HepG2 (cell line): ENCODE measurements around the gene ITGA7. TPM values are rescaled to one million over a fixed set of nuclear protein-coding genes. Genes with fewer than 3 reads are reported as not detected.

Experiments
- ATAC-seq: fragments of 200-7000 bp; cut with Tn5 transposase; 3 replicates; pipeline ENCODE4 v1.9.1; 2020; ENCODE audit warnings: mild to moderate bottlenecking, moderate library complexity
- BruUV-seq: library from RNA; stranded (reverse); fragments of 400-500 nt; replicated peaks from 2 replicates; lab custom pipeline; 2021; lab: Mats Ljungman, UMichigan
- CTCF ChIA-PET: fragments of 300-600 bp; formaldehyde crosslinking; extraction: SDS; loops from one replicate; lab custom pipeline; 2021; ENCODE audit warnings: low total read pairs, inconsistent platforms, low intra/inter-chr PET ratio; lab: Yijun Ruan, JAX
- POLR2A ChIA-PET: fragments of 350-600 bp; sonication (Branson Sonifier 250); formaldehyde crosslinking; loops from one replicate; lab custom pipeline; 2020; ENCODE audit warnings: antibody characterized with exemption, inconsistent platforms; lab: Yijun Ruan, JAX
- DNase-seq: peaks from one replicate; pipeline ENCODE4 v3.0.0-alpha.2; 2015; ENCODE audit warnings: low spot score
- FAIRE-seq: peaks from 3 replicates; lab custom pipeline; 2011; peaks lifted over from hg19 to GRCh38; lab: Jason Lieb, UNC
- H2AFZ ChIP-seq: one replicate; pipeline ENCODE4 v1.6.1; 2011; ENCODE audit warnings: low read length, inconsistent platforms
- H3K27ac ChIP-seq: fragments of 300-600 bp; 3 replicates; pipeline ENCODE4 v1.8.0; 2011; ENCODE audit warnings: mixed run types, mild to moderate bottlenecking, mixed read lengths, low read length, inconsistent platforms; ENCODE audit not compliant: insufficient read depth; ENCODE audit errors: extremely low read length
- H3K27me3 ChIP-seq, 2 experiments: fragments of 200-600 bp in 1 of 2; 2 replicates in 1 of 2; 3 replicates in 1 of 2; pipeline versions ENCODE4 v1.6.0 to v1.8.0; 2011; ENCODE audit warnings: low read length in 2 of 2, mild to moderate bottlenecking in 2 of 2, moderate library complexity in 2 of 2, inconsistent platforms in 1 of 2; ENCODE audit not compliant: insufficient read depth in 2 of 2, control insufficient read depth in 1 of 2
- H3K36me3 ChIP-seq, 2 experiments: fragments of 200-600 bp in 1 of 2; replicated peaks in 1 of 2; 2 replicates in 1 of 2; 3 replicates in 1 of 2; pipeline versions ENCODE4 v1.5.1 to v1.8.0; 2011; ENCODE audit warnings: low read length in 2 of 2, inconsistent platforms in 1 of 2; ENCODE audit not compliant: insufficient read depth in 2 of 2, control insufficient read depth in 1 of 2
- H3K4me1 ChIP-seq: 2 replicates; pipeline ENCODE4 v1.5.1; 2012; ENCODE audit warnings: low read length, inconsistent platforms; ENCODE audit not compliant: insufficient read depth
- H3K4me2 ChIP-seq: 2 replicates; pipeline ENCODE4 v1.6.0; 2011; ENCODE audit warnings: low read depth, low read length, inconsistent platforms
- H3K4me3 ChIP-seq, 3 experiments: fragments of 200-600 bp in 1 of 3; sonication (generic), shearing (Covaris generic) in 1 of 3; replicated peaks in 1 of 3; 2 replicates each; pipeline ENCODE4 v1.5.1; 2011 to 2016; ENCODE audit warnings: low read length in 3 of 3, inconsistent platforms in 2 of 3, low read depth in 2 of 3, mild to moderate bottlenecking in 2 of 3, control low read depth in 1 of 3, mixed read lengths in 1 of 3; ENCODE audit not compliant: insufficient read depth in 1 of 3
- H3K79me2 ChIP-seq: one replicate; pipeline ENCODE4 v1.6.1; 2011; ENCODE audit warnings: low read length, inconsistent platforms; ENCODE audit not compliant: insufficient read depth
- H3K9ac ChIP-seq: 2 replicates; pipeline ENCODE4 v1.6.0; 2011; ENCODE audit warnings: mild to moderate bottlenecking, low read depth, low read length, inconsistent platforms; ENCODE audit not compliant: insufficient read depth
- H3K9me3 ChIP-seq: 2 replicates; pipeline ENCODE4 v1.5.1; 2012; ENCODE audit warnings: mild to moderate bottlenecking, low read length
- H4K20me1 ChIP-seq: 2 replicates; pipeline ENCODE4 v1.6.0; 2011; ENCODE audit warnings: inconsistent platforms, mild to moderate bottlenecking, low read length, moderate library complexity; ENCODE audit not compliant: insufficient read depth
- BCL3 ChIP-seq: sonication (generic); formaldehyde crosslinking; IDR thresholded peaks from 2 replicates; pipeline ENCODE4 v1.5.1; 2020; ENCODE audit warnings: mild to moderate bottlenecking, missing genetic modification reagents, moderate library complexity
- CC2D1A ChIP-seq: sonication (generic); formaldehyde crosslinking; IDR thresholded peaks from 2 replicates; pipeline ENCODE4 v1.8.1; 2023; ENCODE audit warnings: mild to moderate bottlenecking, missing genetic modification reagents
- CHCHD3 ChIP-seq: sonication (generic); formaldehyde crosslinking; IDR thresholded peaks from 2 replicates; pipeline ENCODE4 v1.8.0; 2022; ENCODE audit warnings: mild to moderate bottlenecking, missing genetic modification reagents, moderate library complexity
- GPBP1L1 ChIP-seq: sonication (generic); formaldehyde crosslinking; IDR thresholded peaks from 2 replicates; pipeline ENCODE4 v1.5.0; 2020; ENCODE audit warnings: mild to moderate bottlenecking, missing genetic modification reagents
- MLX ChIP-seq: IDR thresholded peaks from 2 replicates; pipeline ENCODE4 v1.6.1; 2016
- MYNN ChIP-seq: sonication (generic); formaldehyde crosslinking; IDR thresholded peaks from 2 replicates; pipeline ENCODE4 v1.4.0; 2020; ENCODE audit warnings: mild to moderate bottlenecking, low read depth, missing genetic modification reagents
- ZGPAT ChIP-seq: IDR thresholded peaks from 2 replicates; pipeline ENCODE4 v1.6.1; 2016; ENCODE audit warnings: mild to moderate bottlenecking
- ZNF17 ChIP-seq: sonication (generic); formaldehyde crosslinking; IDR thresholded peaks from 2 replicates; pipeline ENCODE4 v1.5.0; 2020; ENCODE audit warnings: mild to moderate bottlenecking, missing genetic modification reagents
- ZNF260 ChIP-seq: sonication (generic); formaldehyde crosslinking; IDR thresholded peaks from 2 replicates; pipeline ENCODE4 v1.4.0; 2020; ENCODE audit warnings: missing genetic modification reagents, low read depth, mild to moderate bottlenecking, borderline replicate concordance
- ZNF335 ChIP-seq: sonication (generic); formaldehyde crosslinking; IDR thresholded peaks from 2 replicates; pipeline ENCODE4 v1.4.0; 2020; ENCODE audit warnings: missing genetic modification reagents
- ZNF460 ChIP-seq: sonication (generic); formaldehyde crosslinking; IDR thresholded peaks from 2 replicates; pipeline ENCODE4 v1.5.1; 2020; ENCODE audit warnings: missing genetic modification reagents, mild to moderate bottlenecking, borderline replicate concordance
- ZNF574 ChIP-seq: sonication (generic); formaldehyde crosslinking; IDR thresholded peaks from 2 replicates; pipeline ENCODE4 v1.4.0; 2020; ENCODE audit warnings: missing genetic modification reagents
- WGBS: methylation state at CpG from one replicate; pipeline ENCODE4 v1.1.6; 2017; ENCODE audit warnings: low lambda C conversion rate; 5-methylcytosine and 5-hydroxymethylcytosine counted together
- in situ Hi-C: cut with HindIII; loops from 2 replicates; pipeline ENCODE4 v1.10.0; 2017; ENCODE audit warnings: low pct_unique_long_range_greater_than_20kb; ENCODE audit not compliant: extremely low pct_ligation_motif_present
- intact Hi-C: fragments of 100-400 bp; cut with micrococcal nuclease; formaldehyde crosslinking; loops from one replicate; pipeline ENCODE4 v1.10.0; 2022; ENCODE audit not compliant: unreplicated experiment
- polyA plus RNA-seq, 8 experiments: library from polyadenylated mRNA; depleted of rRNA in 3 of 8; stranded (reverse) in 7 of 8; unstranded in 1 of 8; fragments of >200 nt; fragmentation: Illumina TruSeq in 4 of 8; extraction: Trizol in 4 of 8; gene quantifications; 2 replicates each; pipeline versions ENCODE4 v1.2.1 to v1.2.3, GENCODE V29; 2011 to 2016; ENCODE audit warnings: low read depth in 4 of 8, missing spikeins in 1 of 8, mixed read lengths in 1 of 8; ENCODE audit not compliant: insufficient read depth in 1 of 8
- total RNA-seq, 5 experiments: library from RNA; depleted of rRNA; stranded (reverse); fragments of >200 nt; fragmentation: Illumina TruSeq; extraction: Trizol; gene quantifications; 2 replicates each; pipeline ENCODE4 v1.2.3, GENCODE V29; 2016; ENCODE audit warnings: low read depth in 1 of 5

Gene ITGA7
- total and polyA plus RNA-seq, 2 of the 13 experiments (the other 11 are each of a cell fraction or from before 2014, with no cell fraction given) = 0.65 to 0.75 TPM

- no TSS peak for BruUV-seq
- Histone ChIP-seq H3K4me2 (no peak overlapping the region), H4K20me1 (no peaks in the 10 kb centered on the region), H3K79me2 (peaks cover 7% of the 10 kb centered on the region), H3K27ac (no peak overlapping the region), H3K27me3 (no peaks in the 10 kb centered on the region; a peak in 2 of 5 replicates), H3K4me1 (peaks cover 22% of the 10 kb centered on the region), H3K9ac (no peak overlapping the region), H3K4me3 (no peak overlapping the region), H3K36me3 (peaks cover 0 to 3% of the 10 kb centered on the region in 2 experiments; a peak in 1 of 5 replicates), H2AFZ (no peak overlapping the region), H3K9me3 (no peaks in the 10 kb centered on the region)
- ChIA-PET CTCF (interaction anchor here (2.2 kb wide), 1 partner anchor 41 kb away, joined by 13 read pairs; the partner anchor contains the start of gene RDH5), POLR2A (no interaction called here)
- intact Hi-C loops (loop anchor here (2.0 kb wide), 2 partner anchors 41 to 49 kb away; partner anchors contain the start of genes CD63 and RDH5), in situ Hi-C loops (no loop called here)
- DNase-seq (no peak), FAIRE-seq (no peak), ATAC-seq (no peak)
- WGBS = 68% methylated on average over 5 of the region's 5 CpGs
- TF ChIP-seq MYNN (CRISPR knock-in tag) (no peak), ZNF574 (CRISPR knock-in tag) (no peak), MLX (CRISPR knock-in tag) (no peak), BCL3 (CRISPR knock-in tag) (no peak), ZNF17 (no peak), ZNF335 (CRISPR knock-in tag) (no peak), CC2D1A (no peak), GPBP1L1 (CRISPR knock-in tag) (no peak), ZNF460 (CRISPR knock-in tag) (no peak), ZNF260 (CRISPR knock-in tag) (no peak), ZGPAT (CRISPR knock-in tag) (no peak), CHCHD3 (CRISPR knock-in tag) (no peak)
Observed at GRCh38 chr12:55679691-55680090, 28.0 kb downstream of the ITGA7 start.
